Pancreas (tissue), 10 donors: Measurements from ENCODE around the gene SHH. TPM values are rescaled to one million over a fixed set of nuclear protein-coding genes. Genes with fewer than 3 reads are reported as not detected.
A peak's percentile ranks its signal among the peaks of the same experiment; 100 is the strongest.

Experiments
- ATAC-seq, 4 donors: fragments of 200-7000 bp; cut with Tn5 transposase; one replicate each; pipeline versions ENCODE4 v1.8.0 to v1.9.1; 2020; ENCODE audit warnings: mild to moderate bottlenecking in 4 of 4, moderate library complexity in 4 of 4
- DNase-seq, 6 donors: peaks; one replicate each; pipeline ENCODE4 v3.0.0-alpha.2; 2020
- FAIRE-seq: peaks from 2 replicates; lab custom pipeline; 2012; peaks lifted over from hg19 to GRCh38; lab: Jason Lieb, UNC
- H3K27ac ChIP-seq, 4 donors: fragments of 200-600 bp; sonication (generic); 1 replicate in 3 of 4; 2 replicates in 1 of 4; pipeline versions ENCODE4 v1.5.0 to v1.8.0; 2020
- H3K27me3 ChIP-seq, 4 donors: fragments of 200-600 bp; one replicate each; pipeline ENCODE4 v1.8.0; 2021
- H3K36me3 ChIP-seq, 3 donors: fragments of 200-600 bp; sonication (generic) in 1 of 3; one replicate each; pipeline versions ENCODE4 v1.5.0 to v1.8.0; 2020 to 2021
- H3K4me1 ChIP-seq, 3 donors: fragments of 200-600 bp; one replicate each; pipeline ENCODE4 v1.8.0; 2021
- H3K4me3 ChIP-seq, 4 donors: fragments of 200-600 bp; sonication (generic) in 2 of 4; one replicate each; pipeline versions ENCODE4 v1.5.0 to v1.8.0; 2020 to 2021
- H3K9me3 ChIP-seq, 4 donors: fragments of 200-600 bp; one replicate each; pipeline ENCODE4 v1.8.0; 2021
- CTCF ChIP-seq, 4 donors: fragments of 200-600 bp; sonication (generic) in 3 of 4; IDR thresholded peaks; one replicate each; pipeline versions ENCODE4 v1.5.0 to v1.8.0; 2021; ENCODE audit warnings: antibody characterized with exemption in 4 of 4
- WGBS, 2 donors: extraction: QIAGEN DNeasy Blood & Tissue Kit; methylation state at CpG; one replicate each; pipeline ENCODE4 v1.1.7; 2013; 5-methylcytosine and 5-hydroxymethylcytosine counted together
- intact Hi-C, 3 donors: fragments of 100-400 bp; cut with DNase I; formaldehyde crosslinking; loops; one replicate each; pipeline versions ENCODE4 v1.11.1 to v1.14.2; 2022
- polyA plus RNA-seq, 2 donors: library from polyadenylated mRNA; stranded (reverse); fragments of 200-250 nt; gene quantifications; one replicate each; pipeline ENCODE4 v1.2.3, GENCODE V29; 2013
- total RNA-seq, 6 donors: library from RNA; stranded (reverse); fragmentation: NEBNext Ultra II Directional in 4 of 6; extraction: Animal tissue kit (Norgen Biotek cat#: 25700) in 4 of 6; gene quantifications; one replicate each; pipeline versions ENCODE4 v1.2.1 to v1.2.4, GENCODE V29; 2021 to 2023
- donor health status: healthy with polysubstance abuse.
- donor health status: DM: no; HTN: no; CAD: no; lungs with moderate emphysema.
- donor health status: DM: no; HTN: no; CAD: no.
- donor health status: control.
- donor health status: control.
- donor health status: Bipolar disorder and iron deficiency.
- donor health status: DM: yes; HTN: yes; CAD: no.
- donor health status: DM: no; HTN: no; CAD: no.
- donor health status: DM: no; HTN: no; CAD: no.
- donor health status: DM: yes; HTN: yes; CAD: no.

The SHH gene
- total and polyA plus RNA-seq, 8 donors, result 0.08 to 0.85 (median 0.26) TPM

DNA sequence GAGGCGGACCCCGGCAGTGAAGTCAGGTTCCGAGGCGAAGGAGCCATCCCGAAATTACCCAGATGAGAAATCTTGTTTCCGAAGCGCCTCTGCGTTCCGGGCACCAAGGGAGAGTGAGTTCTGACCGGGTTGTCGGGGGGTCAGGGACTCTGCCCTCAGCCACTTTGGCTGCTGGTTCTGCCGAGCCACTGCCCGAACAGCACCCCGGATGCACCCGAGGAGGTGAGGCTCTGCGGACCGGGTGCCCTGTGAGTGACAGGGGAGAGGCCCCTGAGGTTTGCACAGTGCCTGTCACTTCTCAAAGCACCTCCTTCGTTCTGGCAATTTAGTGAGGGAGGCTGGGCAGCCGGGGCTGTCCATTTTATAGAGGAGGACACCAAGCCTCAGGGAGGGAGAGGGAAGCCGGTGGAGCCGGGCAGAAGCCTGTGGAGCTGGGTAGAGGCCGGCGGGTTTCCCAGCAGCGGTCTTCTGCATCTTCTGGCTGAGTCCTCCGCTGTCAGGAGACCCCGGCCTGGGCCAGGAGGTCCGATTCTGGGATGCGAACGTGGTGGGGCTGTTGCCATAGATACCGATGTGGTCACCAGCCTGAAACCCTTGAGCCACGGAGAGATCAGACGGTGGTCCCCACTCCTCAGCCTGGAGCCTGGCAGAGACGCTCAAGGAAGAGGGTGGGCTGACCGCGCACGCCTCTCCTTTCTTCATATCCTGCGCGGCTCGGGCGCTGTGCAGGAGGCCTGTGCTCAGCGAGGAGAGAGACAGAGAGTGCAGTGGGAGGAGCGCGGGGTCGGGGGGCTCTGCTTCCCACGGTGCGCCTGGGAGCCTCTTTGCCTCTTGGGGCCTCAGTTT is 18.9 kb upstream of the SHH start:
- Histone ChIP-seq H3K27ac (no peak overlapping the region), H3K27me3 (no peaks in the 10 kb centered on the region), H3K4me3 (no peak overlapping the region), H3K36me3 (no peaks in the 10 kb centered on the region), H3K9me3 (no peaks in the 10 kb centered on the region), H3K4me1 (no peaks in the 10 kb centered on the region)
- peak in 1 of 6 donors; percentile 39 for DNase-seq
- TF ChIP-seq CTCF (IDR thresholded peaks at IDR 0.05), result no peak
- intact Hi-C loops, result no loop called here
- FAIRE-seq, result no peak
- 65 to 76% methylated on average over 44 to 46 of the region's 46 CpGs for WGBS, 2 donors
- no peak for ATAC-seq

DNA sequence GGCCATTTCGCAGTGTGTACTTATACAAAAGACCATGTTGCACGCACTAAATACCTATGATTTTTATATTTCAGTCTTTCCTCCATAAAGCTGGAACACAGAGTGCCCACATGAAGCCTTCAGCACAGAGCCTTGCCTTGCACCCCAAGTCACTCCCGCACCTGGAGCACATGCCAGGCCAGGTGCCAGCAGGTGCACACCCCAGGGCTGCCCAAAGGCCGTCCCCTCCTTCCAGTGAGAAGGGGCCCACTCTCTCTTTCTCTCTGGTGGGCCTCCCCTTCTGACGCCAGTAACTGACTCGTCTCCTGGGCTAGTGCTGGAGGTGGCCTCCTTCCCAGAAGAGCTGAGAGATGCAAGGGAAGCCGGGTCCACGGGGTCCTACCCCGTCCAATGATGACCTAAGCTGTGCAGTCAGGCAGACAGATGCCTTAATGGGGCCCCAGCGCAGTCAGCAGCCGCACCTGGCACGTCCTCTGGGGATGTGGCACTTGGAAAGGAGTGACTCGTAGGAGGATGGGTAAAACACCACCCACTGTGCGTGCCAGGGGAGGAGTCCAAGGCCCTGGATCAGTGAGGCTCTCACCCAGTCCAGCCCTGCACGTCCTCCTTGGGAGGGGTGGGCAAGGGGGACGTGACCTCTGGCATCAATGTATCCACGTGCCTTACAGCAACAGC is 17.7 kb upstream of the SHH start:
- DNase-seq (peak in 1 of 6 donors; percentile 35), FAIRE-seq (no peak), ATAC-seq (no peak)
- no peaks in the 10 kb centered on the region for H3K36me3 ChIP-seq
- 67 to 79% methylated on average over 17 of the region's 17 CpGs for WGBS, 2 donors
- no peak overlapping the region for H3K27ac ChIP-seq
- H3K4me3 ChIP-seq, result no peak overlapping the region
- intact Hi-C loops, result loop anchor here in 1 of 3 donors (10.0 kb wide), 1 partner anchor 635 kb away; no protein-coding TSS in a partner anchor
- no peak for TF ChIP-seq CTCF (IDR thresholded peaks at IDR 0.05)
- no peaks in the 10 kb centered on the region for H3K27me3 ChIP-seq
- H3K9me3 ChIP-seq, result no peaks in the 10 kb centered on the region
- no peaks in the 10 kb centered on the region for H3K4me1 ChIP-seq

GRCh38 chr7:155825336-155825735 is 13.1 kb upstream of the SHH start:
- DNase-seq (no peak), ATAC-seq (no peak), FAIRE-seq (no peak)
- WGBS, 2 donors, result 46 to 57% methylated on average over 3 of the region's 3 CpGs
- TF ChIP-seq CTCF (IDR thresholded peaks at IDR 0.05), result no peak
- Histone ChIP-seq H3K27ac (no peak overlapping the region), H3K27me3 (no peaks in the 10 kb centered on the region), H3K36me3 (no peaks in the 10 kb centered on the region), H3K4me1 (no peaks in the 10 kb centered on the region), H3K9me3 (no peaks in the 10 kb centered on the region), H3K4me3 (no peak overlapping the region)
- intact Hi-C loops, result loop anchor here in 1 of 3 donors (10.0 kb wide), 1 partner anchor 639 kb away; no protein-coding TSS in a partner anchor

GRCh38 chr7:155824227-155824886 is 12.1 kb upstream of the SHH start:
- ATAC-seq (peak in 2 of 4 donors; percentile 43 to 56), FAIRE-seq (no peak), DNase-seq (no peak)
- no peak for TF ChIP-seq CTCF (IDR thresholded peaks at IDR 0.05)
- Histone ChIP-seq H3K9me3 (no peaks in the 10 kb centered on the region), H3K4me3 (no peak overlapping the region), H3K27ac (no peak overlapping the region), H3K27me3 (no peaks in the 10 kb centered on the region), H3K36me3 (no peaks in the 10 kb centered on the region), H3K4me1 (no peaks in the 10 kb centered on the region)
- intact Hi-C loops, result loop anchor here in 1 of 3 donors (10.0 kb wide), 1 partner anchor 640 kb away; no protein-coding TSS in a partner anchor
- WGBS, 2 donors, result 61 to 70% methylated on average over 17 of the region's 17 CpGs
